Osteocyte (in vitro differentiated cells): ENCODE data around the gene VPS33B. TPM values are rescaled to one million over a fixed set of nuclear protein-coding genes. Genes with fewer than 3 reads are reported as not detected.

Experiments used
- DNase-seq: peaks from one replicate; pipeline ENCODE4 v3.0.0; 2021; ENCODE audit warnings: mixed read lengths; ENCODE audit not compliant: unreplicated experiment; ENCODE audit errors: extremely low spot score
- H3K27ac Mint-ChIP-seq: one replicate; pipeline ENCODE4 v1.8.0; 2021; ENCODE audit warnings: mild to moderate bottlenecking, mixed read lengths; ENCODE audit not compliant: unreplicated experiment
- H3K27me3 Mint-ChIP-seq: one replicate; pipeline ENCODE4 v1.8.0; 2021; ENCODE audit warnings: mixed read lengths; ENCODE audit not compliant: unreplicated experiment
- H3K36me3 Mint-ChIP-seq: one replicate; pipeline ENCODE4 v1.8.0; 2021; ENCODE audit warnings: mixed read lengths; ENCODE audit not compliant: unreplicated experiment
- H3K4me1 Mint-ChIP-seq: one replicate; pipeline ENCODE4 v1.8.0; 2021; ENCODE audit warnings: mixed read lengths; ENCODE audit not compliant: unreplicated experiment
- H3K4me3 Mint-ChIP-seq: one replicate; pipeline ENCODE4 v1.8.0; 2021; ENCODE audit warnings: mild to moderate bottlenecking, moderate library complexity, mixed read lengths; ENCODE audit not compliant: unreplicated experiment
- H3K9me3 Mint-ChIP-seq: one replicate; pipeline ENCODE4 v1.8.0; 2021; ENCODE audit warnings: mixed read lengths; ENCODE audit not compliant: unreplicated experiment
- total RNA-seq: library from RNA; stranded (reverse); gene quantifications from 2 replicates; pipeline ENCODE4 v1.2.1, GENCODE V29; 2021
- TF ChIP-seq, protein P1 (sequence below): fragments of 200-600 bp; sonication (generic); IDR thresholded peaks from 2 replicates; pipeline ENCODE4 v1.5.0; 2021; ENCODE audit warnings: antibody characterized with exemption, mild to moderate bottlenecking, moderate library complexity

Gene VPS33B
- total RNA-seq, 1 donor from 2014 or later: 13.7 TPM

GRCh38 chr15:91067036-91067435 lies 44.6 kb upstream of the VPS33B start:
- no peaks in the 10 kb centered on the region for H3K9me3 Mint-ChIP-seq
- H3K4me1 Mint-ChIP-seq: no peaks in the 10 kb centered on the region
- H3K27me3 Mint-ChIP-seq: peaks cover 34% of the 10 kb centered on the region
- H3K4me3 Mint-ChIP-seq: no peak overlapping the region
- no peaks in the 10 kb centered on the region for H3K36me3 Mint-ChIP-seq
- DNase-seq: no peak
- no peak overlapping the region for H3K27ac Mint-ChIP-seq
- TF ChIP-seq, protein P1, sequence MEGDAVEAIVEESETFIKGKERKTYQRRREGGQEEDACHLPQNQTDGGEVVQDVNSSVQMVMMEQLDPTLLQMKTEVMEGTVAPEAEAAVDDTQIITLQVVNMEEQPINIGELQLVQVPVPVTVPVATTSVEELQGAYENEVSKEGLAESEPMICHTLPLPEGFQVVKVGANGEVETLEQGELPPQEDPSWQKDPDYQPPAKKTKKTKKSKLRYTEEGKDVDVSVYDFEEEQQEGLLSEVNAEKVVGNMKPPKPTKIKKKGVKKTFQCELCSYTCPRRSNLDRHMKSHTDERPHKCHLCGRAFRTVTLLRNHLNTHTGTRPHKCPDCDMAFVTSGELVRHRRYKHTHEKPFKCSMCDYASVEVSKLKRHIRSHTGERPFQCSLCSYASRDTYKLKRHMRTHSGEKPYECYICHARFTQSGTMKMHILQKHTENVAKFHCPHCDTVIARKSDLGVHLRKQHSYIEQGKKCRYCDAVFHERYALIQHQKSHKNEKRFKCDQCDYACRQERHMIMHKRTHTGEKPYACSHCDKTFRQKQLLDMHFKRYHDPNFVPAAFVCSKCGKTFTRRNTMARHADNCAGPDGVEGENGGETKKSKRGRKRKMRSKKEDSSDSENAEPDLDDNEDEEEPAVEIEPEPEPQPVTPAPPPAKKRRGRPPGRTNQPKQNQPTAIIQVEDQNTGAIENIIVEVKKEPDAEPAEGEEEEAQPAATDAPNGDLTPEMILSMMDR: no peak

DNA sequence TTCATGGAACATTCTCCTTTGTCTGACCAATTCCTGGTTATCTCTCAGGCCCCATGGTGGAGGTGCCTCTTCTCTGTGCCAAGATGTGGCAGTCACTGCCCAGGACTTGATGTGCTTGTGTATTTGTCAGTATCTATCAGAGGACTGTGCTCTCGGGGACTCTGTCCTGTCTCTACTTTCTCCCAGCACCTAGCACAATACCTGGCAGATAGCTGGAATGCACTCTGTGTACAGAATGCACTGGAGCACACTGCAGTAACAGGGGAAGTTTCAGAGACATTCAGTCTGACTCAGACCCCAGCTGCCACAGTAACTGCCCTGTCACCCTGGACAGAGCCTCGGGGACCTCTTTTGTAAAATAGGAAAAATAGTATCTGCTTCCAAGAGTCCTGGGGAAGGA lies 43.1 kb upstream of the VPS33B start:
- no peaks in the 10 kb centered on the region for H3K9me3 Mint-ChIP-seq
- TF ChIP-seq, protein P1: no peak
- H3K4me3 Mint-ChIP-seq: no peak overlapping the region
- peaks cover 27% of the 10 kb centered on the region for H3K27me3 Mint-ChIP-seq
- H3K36me3 Mint-ChIP-seq: no peaks in the 10 kb centered on the region
- no peak overlapping the region for H3K27ac Mint-ChIP-seq
- DNase-seq: no peak
- H3K4me1 Mint-ChIP-seq: no peaks in the 10 kb centered on the region

- H3K36me3 Mint-ChIP-seq: no peaks in the 10 kb centered on the region
- H3K4me3 Mint-ChIP-seq: no peak overlapping the region
- no peaks in the 10 kb centered on the region for H3K4me1 Mint-ChIP-seq
- H3K9me3 Mint-ChIP-seq: no peaks in the 10 kb centered on the region
- TF ChIP-seq, protein P1: no peak
- no peak for DNase-seq
- H3K27ac Mint-ChIP-seq: no peak overlapping the region
- peaks cover 38% of the 10 kb centered on the region for H3K27me3 Mint-ChIP-seq
Measured at GRCh38 chr15:91061997-91062396, 39.6 kb upstream of the VPS33B start.

DNA sequence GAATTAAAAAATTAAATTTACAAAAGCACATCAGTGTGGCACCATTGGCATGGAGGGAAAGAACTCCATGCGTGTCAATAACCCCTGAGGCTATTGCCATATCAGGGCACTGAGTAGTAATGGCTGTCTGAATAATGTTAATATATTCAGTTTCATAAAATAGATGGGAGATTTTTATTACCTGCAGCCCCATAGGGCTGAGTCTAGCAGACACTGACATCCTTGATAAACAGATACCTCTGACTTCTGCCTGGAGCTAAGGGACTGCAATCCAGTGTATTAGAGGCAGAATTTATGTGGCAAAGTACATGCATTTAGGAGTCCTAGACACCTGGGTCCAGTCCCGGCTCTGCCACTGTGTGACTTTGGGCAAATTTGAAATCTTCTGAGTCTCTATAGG lies 38.8 kb upstream of the VPS33B start:
- no peak for DNase-seq
- TF ChIP-seq, protein P1: no peak
- H3K27ac Mint-ChIP-seq: no peak overlapping the region
- H3K27me3 Mint-ChIP-seq: peaks cover 40% of the 10 kb centered on the region
- H3K4me1 Mint-ChIP-seq: no peaks in the 10 kb centered on the region
- no peaks in the 10 kb centered on the region for H3K36me3 Mint-ChIP-seq
- no peaks in the 10 kb centered on the region for H3K9me3 Mint-ChIP-seq
- H3K4me3 Mint-ChIP-seq: no peak overlapping the region

DNA sequence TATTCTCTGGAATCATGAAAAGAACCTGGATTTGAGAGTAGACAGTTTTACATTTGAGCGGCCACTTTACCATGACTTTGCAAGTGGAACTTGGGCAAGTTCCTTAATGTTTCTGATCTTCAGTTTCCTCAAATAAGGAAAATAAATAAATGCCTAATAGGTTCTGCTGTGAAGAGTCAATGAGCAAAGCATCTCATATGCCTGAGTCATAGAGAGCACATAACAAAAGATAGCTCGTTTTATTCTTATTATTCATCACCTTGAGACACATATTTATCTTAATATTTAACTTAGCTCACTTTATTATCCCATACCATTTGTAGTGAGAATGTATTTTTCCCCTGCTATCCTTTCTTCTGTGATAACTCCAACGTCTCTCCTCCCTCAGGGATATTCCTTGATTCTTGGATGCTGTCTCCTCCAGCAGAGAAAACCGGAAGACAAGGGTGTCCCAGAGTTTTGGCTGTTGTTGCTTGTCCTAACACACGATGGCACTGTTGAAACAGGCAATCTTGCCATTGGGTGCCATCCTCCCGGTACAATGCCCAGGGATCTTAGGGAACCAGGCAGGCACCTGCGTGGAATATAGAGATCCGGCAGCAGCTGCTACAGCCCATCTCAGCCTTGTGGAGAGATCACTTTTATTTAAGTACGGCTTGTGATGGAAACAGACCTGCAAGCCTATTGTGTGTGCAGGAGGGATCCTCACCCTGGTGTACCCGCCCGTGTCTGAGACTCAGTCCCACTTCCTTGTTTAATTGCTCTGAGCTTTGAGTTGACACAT lies 33.3 kb upstream of the VPS33B start:
- Mint-ChIP-seq H3K27ac (no peak overlapping the region), H3K4me3 (no peak overlapping the region), H3K9me3 (no peaks in the 10 kb centered on the region), H3K36me3 (no peaks in the 10 kb centered on the region), H3K27me3 (peaks cover 83% of the 10 kb centered on the region), H3K4me1 (no peaks in the 10 kb centered on the region)
- TF ChIP-seq, protein P1: peak; percentile 78
- no peak for DNase-seq
